HG03442 (cell line): ENCODE results near the gene TPK1.
"Not testable (repeated sequence)": the region's sequence is repeated elsewhere in the genome, so short reads cannot be mapped to it uniquely, and the experiment has no call there.

ENCODE experiments used
- ATAC-seq: cut with Tn5 transposase; IDR thresholded peaks from one replicate; pipeline ENCODE4 v1.9.1; 2021; ENCODE audit warnings: mild to moderate bottlenecking, moderate library complexity; ENCODE audit not compliant: unreplicated experiment

The TPK1 gene

DNA sequence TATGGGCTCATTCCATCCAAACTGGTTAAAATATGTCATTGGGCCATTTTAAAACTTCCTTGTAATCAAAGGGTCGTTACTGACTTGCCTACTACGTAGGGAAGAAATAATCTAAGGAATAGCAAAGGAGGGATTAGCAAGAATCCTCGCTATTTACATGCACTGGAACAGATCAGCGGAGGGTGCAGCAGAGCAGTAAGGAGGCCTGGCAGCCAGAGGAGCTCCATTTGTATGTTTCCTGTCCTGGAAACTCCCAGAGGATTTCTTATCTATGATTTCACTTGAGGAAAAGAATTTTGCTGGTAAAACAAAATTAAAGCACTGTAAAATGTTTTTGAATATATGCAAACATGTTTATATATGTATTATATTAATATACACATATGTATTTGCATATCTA, 107.3 kb downstream of the TPK1 start:
- no peak for ATAC-seq

DNA sequence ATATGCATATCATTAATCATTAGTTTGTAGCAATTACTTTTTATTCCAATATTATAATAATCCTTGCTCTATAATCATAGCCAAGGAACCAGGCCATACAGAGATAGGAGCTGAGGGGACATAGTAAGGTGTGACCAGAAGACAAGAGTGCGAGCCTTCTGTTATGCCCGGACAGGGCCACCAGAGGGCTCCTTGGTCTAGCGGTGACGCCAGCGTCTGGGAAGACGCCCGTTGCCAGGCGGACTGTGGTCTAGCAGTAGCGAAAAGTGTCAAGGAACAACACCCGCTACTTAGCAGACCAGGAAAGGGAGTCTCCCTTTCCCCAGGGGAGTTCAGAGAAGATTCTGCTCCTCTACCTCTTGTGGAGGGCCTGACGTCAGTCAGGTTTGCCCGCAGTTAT, 109.0 kb downstream of the TPK1 start:
- ATAC-seq = not testable (repeated sequence)

DNA sequence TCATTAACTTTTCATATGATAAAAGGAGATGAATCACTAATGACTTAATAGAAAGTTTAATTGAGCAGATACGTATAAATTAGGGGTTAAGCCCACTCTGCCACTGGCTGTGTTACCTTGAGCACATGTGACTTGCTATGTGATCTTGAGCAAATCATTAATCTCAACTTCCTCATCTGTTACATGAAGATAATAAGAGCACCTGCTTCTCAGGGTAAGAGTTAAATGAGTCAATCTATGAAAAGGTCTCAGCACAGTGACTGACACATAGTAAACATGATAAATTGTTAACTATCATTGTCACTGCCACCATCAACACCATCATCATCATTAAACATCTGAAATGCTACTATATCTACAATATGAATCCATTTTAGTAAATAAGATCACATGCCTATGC, 110.8 kb downstream of the TPK1 start:
- ATAC-seq = peak; percentile 98

DNA sequence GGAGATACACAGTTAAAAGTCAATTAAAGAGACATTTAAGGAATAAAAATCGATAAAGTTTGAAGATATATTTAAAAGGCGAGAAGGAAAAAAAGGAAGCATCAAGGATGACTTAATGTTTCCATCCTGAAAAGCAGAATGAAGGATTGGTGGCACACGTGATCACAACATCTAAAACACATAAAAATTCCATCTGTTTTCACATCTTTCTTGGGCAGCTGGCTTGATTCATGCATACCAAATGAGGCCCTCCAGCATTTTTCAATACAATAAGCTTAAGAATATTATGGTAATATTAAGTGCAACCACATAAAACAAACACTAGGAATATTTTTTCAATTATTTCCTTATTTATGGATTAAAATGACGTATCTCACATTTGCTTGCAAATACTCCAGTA, 112.6 kb downstream of the TPK1 start:
- no peak for ATAC-seq

DNA sequence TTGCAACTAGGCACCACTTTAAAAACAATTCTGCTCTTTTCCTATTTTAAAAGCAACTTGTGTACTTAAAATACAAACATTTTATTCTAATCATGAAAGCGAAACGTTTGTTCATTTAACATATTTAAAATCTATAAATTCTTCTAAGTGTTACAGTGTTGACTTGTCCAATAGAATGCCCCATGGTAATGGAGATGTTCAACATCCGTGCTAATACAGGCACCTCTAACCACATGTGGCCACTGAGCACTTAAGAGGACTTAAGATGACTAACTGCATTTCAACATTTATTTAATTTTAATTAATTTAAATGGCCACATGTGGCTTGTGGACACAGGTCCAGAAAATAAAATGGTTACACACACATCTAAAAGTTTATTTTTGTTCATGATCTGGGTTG, 115.1 kb downstream of the TPK1 start:
- ATAC-seq = no peak

DNA sequence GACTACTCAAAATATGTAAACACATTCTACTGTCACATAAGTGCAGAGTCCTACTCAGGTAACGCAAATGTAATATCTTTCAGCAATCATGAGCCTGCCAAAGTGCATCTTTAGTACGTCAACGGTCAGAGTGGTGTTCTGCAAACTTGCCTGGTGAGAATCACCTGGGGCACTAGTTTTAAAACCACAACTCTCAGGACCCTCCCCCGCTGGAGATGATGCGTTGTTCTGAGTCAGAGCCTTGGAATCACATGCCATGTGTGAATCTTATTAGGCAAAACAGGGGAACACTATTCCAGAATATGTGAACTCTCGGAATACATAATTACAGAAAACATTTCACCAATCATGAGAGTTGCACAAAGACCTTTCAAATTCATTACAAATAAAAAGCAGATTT, 115.7 kb downstream of the TPK1 start:
- ATAC-seq = no peak

DNA sequence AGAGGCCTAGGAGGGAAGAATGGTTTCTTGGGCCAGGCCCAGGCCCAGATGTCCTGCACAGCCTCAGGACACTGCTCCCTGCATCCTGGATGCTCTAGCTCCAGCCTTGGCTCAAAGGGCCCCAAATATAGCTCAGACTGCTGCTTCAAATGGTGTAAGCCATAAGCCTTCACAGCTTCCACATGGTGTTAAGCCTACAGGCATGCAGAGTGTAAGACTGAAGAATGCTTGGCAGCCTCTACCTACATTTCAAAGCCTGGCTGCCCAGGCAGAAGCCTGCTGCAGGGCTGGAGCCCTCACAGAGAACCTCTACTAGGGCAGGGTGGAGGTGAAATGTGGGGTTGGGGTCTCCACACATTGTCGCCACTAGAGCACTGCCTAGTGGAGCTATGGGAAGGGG, 118.1 kb downstream of the TPK1 start:
- no peak for ATAC-seq

DNA sequence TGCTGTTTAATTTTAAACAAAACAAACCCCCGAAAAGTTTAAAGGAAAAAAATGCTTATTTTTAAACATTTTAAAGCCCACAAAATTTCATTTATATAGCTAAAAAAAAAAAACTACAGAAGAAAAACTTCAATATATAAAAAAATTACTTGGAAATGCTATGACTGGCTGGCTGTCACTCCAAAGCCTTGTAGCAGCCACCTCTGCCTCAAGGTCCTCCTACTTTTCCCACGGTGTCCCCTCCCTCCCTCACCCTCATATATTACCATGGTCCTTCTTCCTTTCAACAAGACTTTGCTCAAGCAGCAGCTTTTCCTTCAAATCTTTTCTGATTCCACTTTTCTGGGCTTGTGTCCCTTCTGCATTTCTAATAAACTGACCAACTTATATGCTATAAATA, 122.0 kb downstream of the TPK1 start:
- no peak for ATAC-seq

DNA sequence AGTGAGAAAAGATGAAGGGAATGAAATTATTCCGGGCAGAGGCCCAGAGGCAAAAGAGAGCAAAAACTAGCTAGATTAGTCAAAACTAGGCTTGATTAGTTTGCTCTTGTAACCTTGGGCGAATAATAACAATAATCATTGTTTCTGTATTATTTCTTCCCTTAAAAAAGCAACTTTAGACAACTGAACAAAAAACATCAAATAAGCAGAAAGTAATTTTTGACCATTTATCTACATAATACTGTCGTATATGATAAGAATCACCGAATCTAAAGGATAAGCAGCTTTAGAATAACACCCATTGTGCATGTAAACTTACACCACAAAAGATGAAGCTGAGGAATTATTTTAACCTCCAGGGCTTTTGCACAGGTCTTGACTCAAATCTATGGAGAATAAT, 125.1 kb downstream of the TPK1 start:
- ATAC-seq = no peak

DNA sequence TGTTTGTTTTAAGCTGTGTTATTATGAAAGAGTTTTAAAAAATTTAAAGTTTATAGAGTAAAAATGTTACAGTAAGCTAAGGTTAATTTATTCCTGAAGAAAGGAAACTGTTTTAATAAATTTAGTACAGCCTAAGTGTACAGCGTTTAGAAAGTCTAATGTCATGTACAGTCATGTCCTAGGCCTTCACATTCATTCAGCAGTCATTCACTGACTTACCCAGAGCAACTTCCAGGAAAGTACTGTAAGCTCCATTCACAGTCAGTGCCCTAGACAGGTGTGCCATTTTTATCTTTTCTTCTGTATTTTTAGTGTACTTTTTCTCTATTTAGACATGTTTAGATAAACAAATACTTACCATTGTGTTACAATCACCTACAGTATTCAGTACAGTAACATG, 126.8 kb downstream of the TPK1 start:
- no peak for ATAC-seq

DNA sequence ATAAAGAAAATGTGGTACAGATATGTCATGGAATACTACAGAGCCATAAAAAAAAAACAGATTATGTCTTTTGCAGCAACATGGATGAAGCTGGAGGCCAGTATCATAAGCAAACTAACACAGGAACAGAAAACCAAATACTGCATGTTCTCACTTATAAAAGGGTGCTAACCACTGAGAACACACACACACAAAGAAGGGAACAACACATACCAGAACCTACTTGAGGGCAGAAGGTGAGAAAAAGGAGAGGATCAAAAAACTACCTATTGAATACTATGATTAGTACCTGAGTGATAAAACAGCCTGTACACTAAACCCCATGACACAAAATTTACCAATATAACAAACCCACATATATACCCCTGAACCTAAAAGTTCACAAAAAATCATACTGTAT, 144.6 kb downstream of the TPK1 start:
- no peak for ATAC-seq

DNA sequence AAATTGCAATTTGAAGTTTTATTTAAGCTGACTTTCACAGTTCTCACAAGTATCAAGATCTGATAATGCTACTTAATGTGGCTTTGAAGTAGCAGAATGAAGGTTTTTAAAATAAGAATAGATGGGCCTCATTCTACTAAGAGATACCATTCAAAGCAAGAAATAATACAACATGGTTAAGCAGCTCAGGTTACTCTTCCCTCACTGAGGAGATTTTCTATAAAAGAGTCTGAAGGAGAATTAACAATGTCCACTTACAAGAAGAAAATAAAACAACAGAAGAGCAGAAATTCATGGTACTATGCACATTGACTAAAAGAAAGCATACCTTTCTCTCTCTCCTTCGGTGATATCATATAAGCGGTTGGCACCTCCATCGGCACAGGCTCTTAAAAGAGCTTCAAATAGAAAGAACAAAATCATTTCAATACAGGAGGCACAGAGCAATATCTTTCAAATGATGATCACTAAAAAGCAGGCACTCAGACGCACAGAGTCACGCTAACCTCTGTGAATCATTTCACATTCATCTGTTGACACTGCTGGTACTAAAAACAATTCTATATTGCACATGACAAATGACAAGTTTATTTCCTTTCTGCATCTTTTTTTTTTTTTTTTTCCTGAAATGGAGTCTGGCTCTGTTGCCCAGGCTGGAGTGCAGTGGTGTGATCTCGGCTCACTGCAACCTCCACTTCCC, 153.1 kb downstream of the TPK1 start:
- ATAC-seq = no peak

DNA sequence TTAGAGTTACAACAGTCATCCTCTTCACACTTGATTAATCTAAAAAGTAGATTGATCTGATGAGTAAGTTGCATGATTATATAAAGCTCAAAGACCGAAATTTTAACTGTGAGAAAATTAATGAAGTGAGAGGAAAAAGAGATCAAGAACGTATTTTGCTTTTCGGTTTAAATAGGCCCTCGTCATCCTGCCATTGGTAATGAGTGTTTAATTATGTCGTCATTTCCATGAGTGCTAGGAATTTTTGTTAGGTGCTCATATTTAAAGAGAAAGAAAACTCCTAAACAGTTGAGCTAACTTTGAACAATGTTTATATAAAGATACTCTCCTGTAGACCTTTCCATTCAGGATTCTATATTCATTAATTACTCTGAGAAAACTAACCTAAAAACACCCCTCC, 159.4 kb downstream of the TPK1 start:
- no peak for ATAC-seq

DNA sequence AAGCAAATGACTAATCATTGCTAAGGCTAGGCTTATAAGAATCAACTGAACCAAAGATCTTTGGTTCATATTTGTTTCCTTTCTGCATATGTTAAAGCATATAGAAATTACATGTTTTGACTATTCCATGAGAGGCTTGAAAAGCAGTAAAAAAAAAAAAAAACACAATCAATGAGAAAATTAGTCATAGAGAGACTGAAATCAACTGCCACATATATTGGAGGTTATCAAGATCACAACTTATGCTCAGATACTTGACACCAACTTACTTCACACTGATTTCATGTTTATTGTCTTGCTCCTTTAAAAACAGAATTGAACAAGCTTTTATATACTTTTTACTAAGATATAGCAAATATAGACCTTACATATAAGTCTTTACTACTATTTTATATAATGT, 161.3 kb downstream of the TPK1 start:
- ATAC-seq = no peak

DNA sequence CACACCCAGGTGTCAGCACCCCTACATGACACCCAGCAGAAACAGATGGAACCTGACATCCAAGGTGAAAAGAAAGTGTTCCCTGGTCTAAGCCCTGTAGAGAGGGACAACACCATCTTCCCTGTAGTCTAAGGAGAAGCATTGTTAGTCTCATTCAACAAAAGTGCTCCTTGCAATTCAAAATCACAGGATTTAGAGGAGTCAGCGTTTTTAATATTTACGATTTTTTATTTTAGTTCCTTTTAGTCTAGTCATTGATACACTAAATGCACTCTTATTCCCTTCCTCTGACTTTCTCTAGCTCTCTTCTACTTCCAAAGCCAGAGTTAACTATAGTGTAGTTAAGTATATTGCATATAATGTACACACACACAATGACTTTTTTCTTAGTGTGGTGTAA, 163.0 kb downstream of the TPK1 start:
- no peak for ATAC-seq

DNA sequence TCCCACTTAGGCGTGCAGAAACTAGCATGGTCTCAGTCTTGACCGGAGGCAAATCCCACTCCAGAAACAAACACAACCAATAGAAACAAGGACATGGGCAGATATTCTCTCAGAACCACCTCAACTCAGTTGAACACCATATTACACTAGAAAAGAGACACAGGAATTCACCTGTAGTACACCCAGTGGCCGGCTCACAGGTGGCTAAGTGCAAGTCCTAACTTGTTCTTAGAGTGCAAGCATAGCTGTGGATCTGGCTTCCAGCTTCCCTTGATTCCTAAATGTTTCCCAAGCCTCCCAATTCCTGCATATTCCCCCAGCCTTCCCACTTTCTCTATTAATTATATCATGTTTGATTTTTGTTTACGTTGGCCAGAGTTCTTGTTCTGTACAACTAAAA, 164.4 kb downstream of the TPK1 start:
- ATAC-seq = no peak

DNA sequence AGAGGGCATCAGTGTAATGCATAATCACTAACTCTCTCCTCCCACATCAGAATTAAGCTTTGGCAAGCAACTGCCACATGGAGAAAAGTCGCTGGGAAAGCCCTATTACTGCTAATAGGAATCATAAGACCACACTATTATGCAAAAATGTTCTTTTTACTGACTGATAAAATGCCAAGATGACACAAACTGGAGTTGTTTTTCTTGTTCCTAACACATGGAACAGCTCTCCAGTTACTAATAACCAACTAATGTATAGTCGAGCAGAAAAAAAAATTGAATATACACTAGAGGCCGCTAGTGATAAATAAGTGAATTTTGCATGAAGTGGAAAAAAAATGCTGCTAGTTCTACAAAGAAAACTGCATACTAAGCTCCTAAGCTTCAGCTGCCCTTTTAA, 165.6 kb downstream of the TPK1 start:
- no peak for ATAC-seq

DNA sequence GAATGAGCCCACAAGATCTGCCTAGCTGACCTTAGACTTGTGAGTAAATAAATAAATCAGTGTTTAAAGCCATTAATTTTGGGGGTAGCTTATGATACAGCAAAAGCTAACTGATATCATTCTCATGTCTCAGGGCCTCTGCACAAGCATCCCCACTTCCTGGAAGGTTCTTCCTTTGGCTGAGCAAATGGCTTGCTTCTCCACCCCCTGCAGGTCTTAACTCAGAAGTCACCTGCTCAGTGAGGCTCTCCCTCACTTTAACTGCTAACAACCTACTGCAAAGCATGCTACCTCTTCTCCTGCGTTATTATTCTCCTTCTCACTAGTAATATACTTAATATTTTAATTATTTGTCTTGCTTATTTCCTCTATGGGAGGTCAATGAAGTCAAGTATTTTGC, 167.3 kb downstream of the TPK1 start:
- ATAC-seq = no peak

DNA sequence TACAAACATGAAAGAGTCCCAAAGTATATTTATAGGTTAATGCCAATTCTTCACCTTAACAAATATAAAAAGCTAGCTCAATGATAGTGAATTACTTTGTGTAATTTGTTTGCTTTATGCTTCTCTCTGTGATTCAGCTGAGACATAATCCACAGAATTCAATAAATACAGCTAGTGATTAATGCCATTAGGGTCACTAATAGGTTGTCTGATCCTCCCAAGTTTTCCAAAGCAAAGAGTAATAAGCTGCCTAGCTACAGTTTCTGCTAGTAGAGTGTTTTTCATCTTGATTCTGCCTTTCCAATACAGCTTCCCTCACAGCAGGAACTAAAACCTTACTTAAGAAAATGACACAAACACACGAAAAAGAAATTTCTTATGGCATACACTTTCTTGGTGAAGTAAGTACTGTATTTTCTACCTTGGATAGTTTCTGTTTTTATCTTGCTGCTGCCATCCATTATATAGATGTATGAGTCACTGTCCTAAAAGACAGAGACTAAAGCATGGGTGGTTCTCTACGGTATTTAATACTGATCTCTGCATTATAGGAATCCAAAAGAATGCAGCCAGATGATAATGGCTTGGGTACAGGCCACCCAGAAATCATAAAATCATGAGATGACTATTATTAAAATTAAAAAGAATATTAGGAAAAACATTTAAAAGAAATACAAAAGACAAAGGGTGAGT, 170.0 kb downstream of the TPK1 start:
- no peak for ATAC-seq

DNA sequence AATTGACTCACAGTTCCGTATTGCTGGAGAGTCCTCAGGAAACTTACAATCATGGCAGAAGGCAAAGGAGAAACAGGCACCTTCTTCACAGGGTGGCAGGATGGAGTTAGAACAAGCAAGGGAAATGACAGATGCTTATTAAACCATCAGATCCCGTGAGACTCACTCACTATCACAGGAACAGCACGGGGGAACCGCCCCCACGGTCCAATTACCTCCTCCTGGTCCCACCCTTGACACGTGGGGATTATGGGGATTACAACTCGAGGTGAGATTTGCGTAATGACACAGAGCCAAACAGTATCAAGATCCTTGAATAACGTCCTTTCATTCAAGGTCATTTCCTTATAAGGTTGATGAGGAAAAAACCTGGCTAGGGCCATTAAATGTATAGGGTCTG, 176.6 kb downstream of the TPK1 start:
- ATAC-seq = no peak

DNA sequence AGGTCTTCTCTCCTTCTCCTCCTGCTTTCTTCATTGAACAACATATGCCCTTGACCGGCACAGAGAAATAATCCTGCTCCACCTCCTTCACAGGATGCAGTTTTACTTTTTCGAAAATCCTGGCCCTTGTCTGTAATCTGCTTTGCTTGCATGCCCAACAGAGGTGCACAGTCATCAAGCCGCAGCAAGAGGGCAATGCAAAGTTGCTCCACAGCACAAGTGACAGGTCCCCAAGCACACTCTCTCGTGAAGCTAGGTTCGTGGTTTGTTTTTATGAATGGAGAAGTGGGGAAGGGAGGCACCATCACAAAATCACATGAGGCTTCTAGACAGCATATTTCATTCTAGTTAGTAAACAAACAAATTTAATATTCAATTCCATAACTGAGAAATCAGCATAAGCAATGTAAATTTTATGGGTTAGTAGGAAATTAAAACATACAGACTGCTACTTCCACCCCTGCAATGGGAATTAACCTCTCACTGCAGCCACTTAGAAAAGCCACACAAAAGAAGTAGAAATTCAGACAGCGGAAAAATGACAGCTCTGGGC, 178.8 kb downstream of the TPK1 start:
- ATAC-seq = peak; percentile 74

DNA sequence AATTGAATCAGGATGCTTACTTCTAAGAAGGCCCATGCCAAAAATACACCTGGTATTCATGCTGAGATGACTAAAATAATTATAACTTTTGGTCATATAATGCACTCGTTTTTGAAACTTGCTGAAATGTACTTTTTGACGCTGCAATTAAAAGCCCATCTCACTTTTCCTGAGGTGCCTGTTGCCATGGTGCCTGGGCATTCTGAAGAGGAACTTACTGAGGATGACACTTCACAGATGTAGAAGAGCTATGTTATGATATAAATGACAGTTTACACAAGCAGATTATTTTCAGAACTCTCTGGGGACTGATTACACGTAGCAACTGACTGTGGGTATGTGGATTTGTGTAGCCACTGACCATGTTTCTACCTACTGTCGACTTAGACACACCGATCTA, 182.4 kb downstream of the TPK1 start:
- ATAC-seq = no peak

DNA sequence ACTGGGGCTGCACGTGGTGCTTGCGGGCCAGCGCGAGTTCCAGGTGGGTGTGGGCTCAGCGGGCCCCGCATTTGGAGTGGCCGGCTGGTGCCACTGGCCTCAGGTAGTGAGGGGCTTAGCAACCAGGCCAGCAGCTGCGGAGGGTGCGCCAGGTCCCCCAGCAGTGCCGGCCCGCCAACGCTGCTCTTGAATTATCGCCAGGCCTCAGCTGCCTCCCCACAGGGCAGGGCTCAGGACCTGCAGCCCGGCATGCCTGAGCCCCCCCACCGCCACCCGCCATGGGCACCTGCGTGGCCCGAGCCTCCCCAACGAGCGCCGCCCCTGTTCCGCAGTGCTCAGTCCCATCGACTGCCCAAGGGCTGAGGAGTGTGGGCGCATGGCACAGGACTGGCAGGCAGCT, 185.4 kb downstream of the TPK1 start:
- ATAC-seq = no peak
